ENCODE results near the gene ADGRD1. TPM values are rescaled to one million over a fixed set of nuclear protein-coding genes. Genes with fewer than 3 reads are reported as not detected.
A peak's percentile ranks its signal among the peaks of the same experiment; 100 is the strongest.

Gene ADGRD1
- total RNA-seq, 2 donors from 2014 or later, result 2.7 TPM; not detected in 1

DNA sequence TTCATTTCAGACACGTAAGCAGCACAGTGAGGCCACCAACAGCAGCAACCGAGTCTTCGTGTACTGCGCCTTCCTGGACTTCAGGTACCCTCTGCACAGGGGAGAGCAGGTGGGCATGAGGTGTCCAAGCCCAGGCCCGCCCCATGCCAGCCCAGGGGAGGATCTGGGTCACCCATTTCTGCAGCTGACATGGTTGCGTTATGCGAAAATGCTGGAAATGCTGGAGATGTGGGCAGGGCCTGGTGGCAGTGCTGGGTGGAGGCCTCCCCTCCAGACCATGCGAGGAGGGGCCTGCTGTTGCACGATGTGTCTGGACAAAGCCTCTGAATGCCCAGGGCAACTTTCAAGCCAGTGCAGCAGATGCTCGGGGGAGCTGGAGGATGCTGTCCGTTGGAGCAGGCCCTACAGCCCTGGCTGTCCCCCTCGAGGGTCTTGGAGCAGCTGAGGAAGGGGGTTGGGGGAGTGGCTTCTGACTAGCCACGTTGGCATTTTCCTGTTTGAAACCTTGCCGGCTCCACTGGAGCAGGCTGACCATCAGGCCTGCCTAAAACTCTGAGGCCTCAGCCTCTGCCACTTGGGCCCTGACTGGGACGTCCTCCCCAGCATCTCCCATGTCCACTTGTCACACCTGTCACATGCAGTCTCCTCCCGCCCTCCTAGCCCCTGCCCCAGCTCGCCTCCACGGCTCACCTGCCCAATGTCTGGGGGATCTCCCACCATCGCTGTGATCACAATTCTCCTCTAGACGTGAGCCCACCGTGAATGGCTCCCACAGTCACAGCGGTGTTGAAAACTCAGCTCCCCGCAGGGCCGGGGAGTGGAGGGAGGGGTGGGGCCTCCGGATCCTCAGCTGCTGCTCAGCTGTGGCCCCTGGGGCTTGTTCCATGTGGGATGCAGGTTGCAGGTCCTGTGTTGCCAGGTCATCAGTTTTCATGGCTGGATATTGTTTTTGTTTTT, 123.4 kb downstream of the ADGRD1 start:
- no peak overlapping the region for H3K27ac Mint-ChIP-seq
- ATAC-seq (replicated peaks), result no peak
- H3K4me3 Mint-ChIP-seq, result no peak overlapping the region
- H3K27me3 Mint-ChIP-seq, result peaks cover 1% of the 10 kb centered on the region
- no peaks in the 10 kb centered on the region for H3K9me3 Mint-ChIP-seq
- no peaks in the 10 kb centered on the region for H3K36me3 Mint-ChIP-seq (ENCODE audit: low read depth)
- no peaks in the 10 kb centered on the region for H3K4me1 Mint-ChIP-seq

DNA sequence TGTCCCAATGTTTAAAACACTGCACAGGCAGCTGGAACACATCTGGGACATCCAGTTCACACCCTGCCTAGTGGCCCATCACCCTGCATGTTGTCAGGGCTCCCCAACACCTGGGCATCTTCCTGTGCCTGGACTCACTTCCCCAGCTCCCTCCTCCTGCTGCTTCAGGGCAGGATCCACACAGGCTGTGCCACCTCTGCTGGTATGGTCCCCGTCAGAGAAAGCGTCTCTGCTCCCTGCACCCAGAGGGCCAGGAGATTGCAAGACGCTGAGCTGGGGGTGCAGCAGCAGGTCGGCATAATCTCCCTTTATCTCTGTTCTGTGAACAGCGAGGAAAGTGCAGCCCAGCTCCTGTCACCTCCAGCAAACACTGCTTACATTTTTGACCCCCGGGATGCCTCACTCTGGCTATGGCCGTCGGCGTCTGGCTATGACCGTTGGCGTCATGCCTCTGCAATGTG, 124.3 kb downstream of the ADGRD1 start:
- H3K27ac Mint-ChIP-seq, result no peak overlapping the region
- no peaks in the 10 kb centered on the region for H3K4me1 Mint-ChIP-seq
- ATAC-seq (replicated peaks), result no peak
- H3K9me3 Mint-ChIP-seq, result no peaks in the 10 kb centered on the region
- peaks cover 8% of the 10 kb centered on the region for H3K27me3 Mint-ChIP-seq
- no peaks in the 10 kb centered on the region for H3K36me3 Mint-ChIP-seq (ENCODE audit: low read depth)
- H3K4me3 Mint-ChIP-seq, result no peak overlapping the region

DNA sequence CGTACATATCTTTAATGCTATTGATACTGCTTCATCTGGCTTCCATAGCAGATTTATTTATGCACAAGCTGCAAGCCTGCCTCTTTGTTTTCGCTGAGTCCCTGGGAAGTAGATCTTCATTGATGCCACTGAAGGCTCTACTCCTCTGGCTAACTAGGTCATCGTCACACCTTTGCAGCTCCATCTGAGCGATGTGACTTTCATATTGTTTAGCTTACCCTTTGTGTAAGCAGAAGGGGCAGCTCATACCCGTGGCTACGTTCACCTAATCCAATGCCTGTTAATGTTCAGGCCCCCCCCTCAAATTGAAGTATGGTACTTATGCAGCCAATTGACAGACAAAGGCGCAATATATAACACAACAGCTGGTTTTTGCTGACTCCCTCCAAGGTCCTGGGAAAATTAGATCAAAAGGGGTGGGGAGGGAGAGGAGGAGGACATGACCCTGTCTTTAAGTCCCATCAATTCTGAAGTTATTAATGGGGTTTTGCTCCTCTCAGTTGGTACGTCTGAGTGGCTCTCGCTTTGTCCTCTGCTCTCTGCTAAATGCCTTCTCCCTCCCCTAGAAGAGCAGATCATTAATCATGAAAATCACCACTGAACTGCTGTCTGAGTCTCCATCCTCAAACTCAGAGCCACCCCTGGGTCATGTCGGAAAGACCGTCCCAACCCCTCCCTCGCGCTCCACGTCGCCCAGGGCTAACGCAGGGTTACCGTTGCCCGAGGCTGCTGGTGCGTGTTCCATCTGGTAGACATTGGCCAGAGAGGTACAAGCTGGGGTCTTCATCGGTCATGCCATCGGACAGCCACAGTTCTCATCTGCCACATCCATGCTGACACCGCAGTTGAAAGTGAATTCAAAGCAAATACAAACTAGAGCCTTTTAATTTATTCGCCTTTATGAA, 128.8 kb downstream of the ADGRD1 start:
- H3K4me3 Mint-ChIP-seq, result no peak overlapping the region
- H3K9me3 Mint-ChIP-seq, result no peaks in the 10 kb centered on the region
- no peak for ATAC-seq (replicated peaks)
- H3K36me3 Mint-ChIP-seq (ENCODE audit: low read depth), result no peaks in the 10 kb centered on the region
- no peaks in the 10 kb centered on the region for H3K4me1 Mint-ChIP-seq
- H3K27me3 Mint-ChIP-seq, result peaks cover 8% of the 10 kb centered on the region
- H3K27ac Mint-ChIP-seq, result no peak overlapping the region

DNA sequence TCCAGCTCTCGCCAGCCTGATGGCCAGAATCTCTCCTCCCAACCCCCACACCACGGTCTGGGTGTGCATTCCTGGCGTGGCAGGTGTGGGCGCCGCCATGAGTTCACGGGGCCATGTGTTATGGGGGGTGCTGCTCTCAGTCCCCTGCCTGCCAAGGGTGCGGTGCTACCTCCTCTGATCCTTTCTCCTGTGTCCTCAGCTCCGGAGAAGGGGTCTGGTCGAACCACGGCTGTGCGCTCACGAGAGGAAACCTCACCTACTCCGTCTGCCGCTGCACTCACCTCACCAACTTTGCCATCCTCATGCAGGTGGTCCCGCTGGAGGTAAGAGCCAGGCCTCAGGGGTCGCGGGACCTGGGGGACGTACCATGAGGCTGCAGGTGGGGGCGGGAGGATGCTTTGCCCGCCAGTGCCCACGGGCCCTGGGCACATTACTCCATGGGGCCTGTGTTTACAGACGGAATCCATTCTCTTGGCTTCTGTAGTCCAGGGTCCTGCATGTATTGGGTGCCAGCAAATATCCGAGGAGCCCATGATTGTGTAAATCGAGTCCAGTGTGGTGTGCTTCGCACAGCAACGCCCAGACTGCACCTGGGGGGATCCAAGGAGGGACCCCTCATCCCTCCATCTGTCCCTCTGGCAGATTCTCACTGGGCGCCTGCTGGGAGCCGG, 130.8 kb downstream of the ADGRD1 start:
- Mint-ChIP-seq H3K9me3 (no peaks in the 10 kb centered on the region), H3K4me1 (no peaks in the 10 kb centered on the region), H3K36me3 (ENCODE audit: low read depth) (no peaks in the 10 kb centered on the region), H3K27me3 (peaks cover 8% of the 10 kb centered on the region), H3K4me3 (no peak overlapping the region), H3K27ac (no peak overlapping the region)
- ATAC-seq (replicated peaks), result no peak

DNA sequence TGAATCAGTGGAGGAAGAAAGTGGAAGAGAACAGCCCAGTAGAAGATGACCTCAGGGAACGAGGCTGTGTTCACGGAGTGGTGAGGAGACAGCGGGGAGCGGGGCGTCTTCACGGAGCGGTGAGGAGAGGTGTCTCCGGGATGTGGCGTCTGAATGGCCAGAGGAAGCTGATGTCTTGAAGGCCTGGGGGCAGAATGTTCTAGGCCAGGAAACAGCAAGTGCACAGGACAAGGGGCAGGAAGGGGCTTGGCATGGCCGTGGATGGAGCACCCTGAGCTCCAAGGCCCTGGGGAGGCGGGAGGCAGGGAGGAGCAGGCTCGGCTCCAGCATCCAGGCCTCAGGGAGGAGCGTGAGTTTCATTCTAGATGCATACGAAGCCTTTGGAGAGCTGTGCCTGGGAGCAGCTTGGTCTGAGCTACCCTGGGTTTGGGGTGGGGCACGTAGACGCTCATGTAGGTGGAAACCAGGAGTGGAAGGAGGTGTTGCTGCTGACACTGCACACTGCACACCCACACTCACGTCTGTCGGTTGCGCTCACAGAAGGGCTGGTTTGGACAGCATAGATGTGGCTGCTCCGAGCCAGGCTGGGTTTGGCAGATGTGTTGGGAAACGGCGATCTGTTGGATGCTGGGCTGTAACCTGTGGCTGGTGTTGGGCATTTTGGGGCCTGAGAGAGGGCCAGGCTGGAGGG, 131.6 kb downstream of the ADGRD1 start:
- ATAC-seq (replicated peaks), result no peak
- H3K27ac Mint-ChIP-seq, result no peak overlapping the region

DNA sequence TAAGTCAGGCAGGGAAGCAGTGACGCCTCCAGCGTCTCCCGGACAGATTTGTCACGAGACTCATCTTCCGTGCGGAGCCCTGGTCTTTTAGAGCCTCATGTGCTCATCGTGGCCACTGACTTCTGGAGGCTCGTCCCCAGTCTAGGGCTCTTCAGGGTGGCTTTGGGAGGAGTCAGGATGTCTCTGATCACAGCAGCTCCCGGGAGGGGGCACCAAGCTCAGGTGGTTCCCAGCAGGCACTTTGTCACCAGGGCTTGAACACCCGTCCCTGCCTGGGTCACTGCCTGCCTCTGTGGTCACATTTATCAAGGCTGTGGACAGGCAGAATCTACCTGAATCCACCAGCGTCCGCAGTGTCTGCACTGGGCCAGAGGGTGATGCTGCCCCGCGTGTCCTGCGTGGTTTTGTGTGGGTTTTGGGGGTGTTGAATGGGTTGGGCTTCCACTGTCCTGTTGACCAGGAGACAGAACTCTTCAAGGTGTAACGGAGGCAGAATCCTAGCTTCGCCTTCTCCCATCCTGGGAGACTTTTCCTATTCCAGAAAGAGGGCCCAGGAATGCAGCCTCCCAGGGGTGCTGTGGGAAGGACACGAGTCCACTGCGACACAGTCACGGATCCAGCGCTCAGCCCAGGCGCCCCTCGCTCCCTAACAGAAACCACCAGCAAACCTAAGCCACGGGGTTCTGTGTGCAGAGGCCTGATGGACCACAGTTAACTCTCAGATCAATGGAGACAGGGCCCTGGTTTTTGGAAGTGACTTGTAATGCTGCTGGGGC, 132.3 kb downstream of the ADGRD1 start:
- Mint-ChIP-seq H3K36me3 (ENCODE audit: low read depth) (no peaks in the 10 kb centered on the region), H3K9me3 (no peaks in the 10 kb centered on the region), H3K27me3 (peaks cover 8% of the 10 kb centered on the region), H3K4me1 (peaks cover 4% of the 10 kb centered on the region), H3K27ac (no peak overlapping the region), H3K4me3 (no peak overlapping the region)
- ATAC-seq (replicated peaks), result no peak

More for the DNA sequence above, 131.6 kb downstream of the ADGRD1 start:
- Mint-ChIP-seq H3K4me3 (no peak overlapping the region), H3K27me3 (peaks cover 8% of the 10 kb centered on the region), H3K9me3 (no peaks in the 10 kb centered on the region), H3K36me3 (ENCODE audit: low read depth) (no peaks in the 10 kb centered on the region), H3K4me1 (no peaks in the 10 kb centered on the region)

DNA sequence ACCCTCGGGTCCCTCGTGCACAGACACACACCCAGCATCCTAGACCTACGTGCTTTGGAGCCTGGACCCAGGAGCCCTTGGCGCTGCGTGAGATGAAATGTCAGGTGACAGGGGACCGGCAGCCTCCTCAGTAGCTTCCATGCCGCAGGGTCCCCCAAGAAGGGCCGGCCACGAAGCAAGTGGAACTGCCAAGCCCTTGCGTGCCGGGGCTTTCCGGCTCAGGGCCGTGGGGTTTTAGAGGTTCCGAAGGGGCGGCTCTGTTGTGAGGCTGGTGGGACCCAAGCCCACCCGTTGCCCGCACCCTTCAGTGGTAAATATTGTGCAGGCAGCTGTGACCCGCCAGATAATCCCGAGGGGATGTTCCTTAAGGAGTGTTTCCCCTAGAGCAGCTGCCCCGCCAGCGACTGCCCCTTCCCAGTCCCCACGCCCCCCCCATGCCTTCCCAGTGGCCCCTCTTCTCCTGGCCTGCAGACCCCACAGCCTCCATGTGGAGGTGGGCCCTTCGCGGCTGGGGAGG, 133.7 kb downstream of the ADGRD1 start:
- Mint-ChIP-seq H3K4me3 (no peak overlapping the region), H3K4me1 (peaks cover 13% of the 10 kb centered on the region), H3K27me3 (peaks cover 4% of the 10 kb centered on the region), H3K36me3 (ENCODE audit: low read depth) (no peaks in the 10 kb centered on the region), H3K27ac (no peak overlapping the region), H3K9me3 (no peaks in the 10 kb centered on the region)
- no peak for ATAC-seq (replicated peaks)

DNA sequence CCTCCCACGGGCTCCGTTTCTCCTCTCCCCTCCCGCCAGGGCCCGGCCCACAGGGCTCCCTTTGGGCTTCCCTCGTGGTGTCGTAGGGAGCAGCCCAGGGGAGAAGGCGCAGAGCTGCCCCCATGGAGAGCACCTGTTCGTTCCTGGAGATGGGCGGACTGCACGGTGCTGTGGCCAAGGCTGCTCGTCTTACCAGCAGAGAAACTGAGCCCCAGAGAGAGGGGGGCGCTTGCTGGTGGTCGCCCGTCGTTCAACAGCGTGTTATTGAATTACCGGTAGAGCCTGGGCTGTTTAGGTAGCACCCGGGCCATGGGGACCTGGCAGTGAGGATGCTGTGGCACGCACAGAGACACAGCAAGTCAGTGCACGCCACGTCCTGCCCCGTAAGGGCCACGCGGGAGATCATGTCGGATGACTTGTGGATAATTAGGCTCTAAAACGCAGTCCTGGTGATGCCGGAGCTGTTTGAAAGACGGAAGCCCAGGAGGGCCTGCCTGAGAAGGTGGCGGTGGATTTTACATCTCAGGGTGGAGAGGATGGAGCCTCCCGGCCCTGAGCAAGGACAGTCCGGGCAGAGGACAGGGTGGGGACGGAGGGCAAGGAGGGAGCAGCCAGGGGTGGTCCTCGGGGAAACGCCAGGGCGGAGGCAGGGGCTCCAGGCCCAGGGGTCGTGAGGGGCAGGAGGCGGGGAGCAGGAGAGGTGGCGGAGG, 134.4 kb downstream of the ADGRD1 start:
- Mint-ChIP-seq H3K4me1 (peaks cover 16% of the 10 kb centered on the region), H3K36me3 (ENCODE audit: low read depth) (no peaks in the 10 kb centered on the region), H3K27me3 (no peaks in the 10 kb centered on the region), H3K9me3 (no peaks in the 10 kb centered on the region), H3K27ac (no peak overlapping the region), H3K4me3 (no peak overlapping the region)
- ATAC-seq (replicated peaks), result no peak

DNA sequence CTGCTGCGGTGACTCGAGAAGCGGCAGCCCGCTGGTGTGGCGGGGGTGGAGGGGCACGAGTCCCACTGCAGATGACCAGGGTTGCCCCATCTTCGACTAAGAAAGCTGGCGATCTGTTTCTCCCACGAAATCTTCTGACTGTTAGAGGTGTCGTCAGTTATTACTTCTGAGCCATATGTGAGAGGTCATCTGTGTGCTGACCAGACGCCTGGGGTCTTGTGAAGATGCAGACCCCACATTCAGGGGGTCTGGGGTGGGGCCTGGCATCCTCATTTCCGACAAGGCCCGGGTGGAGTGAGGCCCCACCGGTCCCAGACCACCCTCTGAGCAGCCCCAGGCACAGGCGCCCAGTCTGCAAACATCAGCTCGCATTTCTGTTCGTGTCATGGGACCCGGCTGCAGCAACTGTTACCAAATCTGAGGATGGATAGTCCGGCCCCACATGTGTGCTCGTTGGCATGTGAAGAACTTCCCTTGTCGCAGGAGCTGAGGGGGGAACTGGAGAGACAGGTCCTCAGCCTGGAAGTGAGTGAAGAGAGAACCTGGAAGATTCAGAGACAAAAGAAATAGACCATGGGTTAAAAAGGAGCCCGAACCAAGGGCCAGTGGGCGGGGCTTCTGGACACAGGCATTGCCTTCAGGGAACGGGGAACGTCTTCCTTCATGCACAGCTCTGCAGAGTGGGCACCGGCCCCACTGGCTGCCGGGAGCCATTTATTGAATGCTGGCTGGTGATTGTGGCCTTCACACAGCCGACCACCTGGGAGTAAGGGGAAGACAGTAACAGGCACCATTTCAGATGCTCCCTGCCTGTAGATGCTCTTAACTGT, 135.2 kb downstream of the ADGRD1 start:
- no peaks in the 10 kb centered on the region for H3K36me3 Mint-ChIP-seq (ENCODE audit: low read depth)
- H3K27ac Mint-ChIP-seq, result no peak overlapping the region
- no peaks in the 10 kb centered on the region for H3K9me3 Mint-ChIP-seq
- no peaks in the 10 kb centered on the region for H3K27me3 Mint-ChIP-seq
- no peak overlapping the region for H3K4me3 Mint-ChIP-seq
- peaks cover 17% of the 10 kb centered on the region for H3K4me1 Mint-ChIP-seq
- ATAC-seq (replicated peaks), result no peak

DNA sequence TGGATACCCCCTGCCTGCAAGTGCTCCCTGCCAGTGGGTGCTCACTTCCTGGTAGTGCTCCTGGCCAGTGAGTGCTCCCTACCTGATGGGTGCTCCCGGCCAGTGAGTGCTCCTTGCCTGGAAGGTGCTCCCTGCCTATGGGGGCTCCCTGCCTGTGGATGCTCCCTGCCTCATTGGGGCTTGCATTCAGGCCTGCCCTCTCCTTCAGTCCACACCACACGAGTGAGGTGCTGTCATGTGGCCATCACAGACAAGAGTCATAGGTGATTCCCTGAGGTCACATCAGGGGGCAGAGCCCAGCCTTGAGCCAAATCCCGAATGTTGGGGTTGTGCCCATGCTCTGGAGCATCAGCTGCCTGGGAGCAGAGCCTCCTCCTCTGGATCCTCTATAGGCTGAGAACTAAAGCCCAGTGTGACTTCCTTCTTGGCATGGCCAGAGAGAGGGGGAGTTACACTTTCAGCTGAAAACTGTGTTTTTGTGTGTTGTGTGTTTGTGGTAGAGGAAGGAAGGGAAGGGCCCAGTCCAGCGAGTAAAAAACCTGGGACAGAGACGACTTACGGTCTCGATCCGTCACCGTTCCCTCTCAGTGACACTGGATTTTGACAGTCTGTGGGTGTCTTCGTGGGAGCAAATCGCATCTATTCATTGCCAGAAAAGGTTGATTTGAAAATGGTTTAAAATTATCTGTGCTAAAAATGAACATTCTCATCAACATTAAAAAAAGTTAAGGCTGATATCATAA, 136.0 kb downstream of the ADGRD1 start:
- no peak for ATAC-seq (replicated peaks)
- no peak overlapping the region for H3K4me3 Mint-ChIP-seq
- no peaks in the 10 kb centered on the region for H3K36me3 Mint-ChIP-seq (ENCODE audit: low read depth)
- no peaks in the 10 kb centered on the region for H3K9me3 Mint-ChIP-seq
- peaks cover 17% of the 10 kb centered on the region for H3K4me1 Mint-ChIP-seq
- H3K27ac Mint-ChIP-seq, result no peak overlapping the region
- H3K27me3 Mint-ChIP-seq, result no peaks in the 10 kb centered on the region

DNA sequence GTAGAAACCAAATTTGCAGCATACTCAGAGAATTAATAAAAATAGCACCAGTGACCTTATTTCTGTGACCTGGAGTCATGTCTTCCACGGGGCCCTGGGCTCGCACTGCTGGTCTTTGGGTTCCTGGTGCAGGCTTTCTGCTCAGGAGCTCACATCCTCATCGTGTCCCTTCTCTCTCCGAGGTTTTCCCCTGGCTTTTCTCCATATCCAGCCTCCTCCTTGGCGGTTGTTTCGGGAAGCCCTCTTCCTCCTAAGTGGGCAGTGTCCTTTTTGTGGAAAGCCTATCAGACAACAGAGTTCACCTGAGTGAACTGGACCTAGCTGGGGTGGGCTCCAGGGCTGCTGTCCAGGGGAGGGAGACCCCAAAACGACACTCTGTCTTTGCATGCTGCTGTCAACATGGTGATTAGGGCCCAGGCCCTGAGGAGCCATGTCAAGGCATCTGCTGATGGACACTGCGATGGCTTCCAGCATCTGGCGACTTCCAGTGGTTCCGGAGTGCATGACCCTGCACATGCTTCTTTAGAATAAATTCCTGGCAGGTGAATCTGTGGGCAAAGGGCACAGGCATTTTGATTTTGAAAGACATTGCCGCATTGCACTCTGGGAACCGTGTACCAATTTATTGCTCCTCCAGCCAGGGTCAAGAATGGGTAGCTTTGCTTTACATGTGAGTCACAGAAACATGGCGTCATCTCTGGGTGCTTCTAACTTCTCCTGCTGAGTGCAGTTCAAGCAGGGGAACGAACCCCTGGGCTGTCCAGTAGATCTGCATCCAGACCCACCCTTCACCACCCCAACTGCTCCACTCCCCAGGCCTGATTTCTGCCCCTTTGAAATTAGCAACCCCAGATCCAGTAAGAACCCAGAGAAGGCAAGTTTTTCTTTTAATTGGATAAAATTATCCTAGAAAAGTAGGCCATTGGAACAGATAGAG, 136.8 kb downstream of the ADGRD1 start:
- Mint-ChIP-seq H3K27ac (peak overlapping the region; percentile 90), H3K4me3 (no peak overlapping the region), H3K9me3 (no peaks in the 10 kb centered on the region), H3K4me1 (peaks cover 17% of the 10 kb centered on the region), H3K27me3 (peaks cover 2% of the 10 kb centered on the region), H3K36me3 (ENCODE audit: low read depth) (no peaks in the 10 kb centered on the region)
- ATAC-seq (replicated peaks), result no peak

All from activated T-helper 17 cell treated with anti-CD3 and anti-CD28 coated beads, Interleukin-2, amount 50 U/mL, for 72 hours (primary cell).